Activated CD8-positive, alpha-beta memory T cell treated with anti-CD3 and anti-CD28 coated beads, Interleukin-2, amount 50 U/mL, for 4 hours (primary cell): ENCODE data around the gene ADAM19.
A peak's percentile ranks its signal among the peaks of the same experiment; 100 is the strongest.

Source experiments
- DNase-seq: peaks from one replicate; pipeline ENCODE4 v3.0.0-alpha.2; 2020

The ADAM19 gene

GRCh38 chr5:157481265-157481664, 94.3 kb downstream of the ADAM19 start:
- DNase-seq, result no peak

- DNase-seq, result no peak
Measured at GRCh38 chr5:157479612-157480510, 95.7 kb downstream of the ADAM19 start.

GRCh38 chr5:157479166-157479565, 96.4 kb downstream of the ADAM19 start:
- DNase-seq, result no peak

- no peak for DNase-seq
Measured at GRCh38 chr5:157478726-157479125, 96.8 kb downstream of the ADAM19 start.

GRCh38 chr5:157477814-157478494, 97.6 kb downstream of the ADAM19 start:
- no peak for DNase-seq

GRCh38 chr5:157476702-157477408, 98.7 kb downstream of the ADAM19 start:
- no peak for DNase-seq

- DNase-seq, result no peak
Measured at GRCh38 chr5:157475432-157475831, 100.1 kb downstream of the ADAM19 start.

GRCh38 chr5:157473383-157474320, 101.9 kb downstream of the ADAM19 start:
- DNase-seq, result no peak

GRCh38 chr5:157471709-157472108, 103.9 kb downstream of the ADAM19 start:
- no peak for DNase-seq

GRCh38 chr5:157470631-157471030, 104.9 kb downstream of the ADAM19 start:
- no peak for DNase-seq

GRCh38 chr5:157469687-157470086, 105.9 kb downstream of the ADAM19 start:
- DNase-seq, result no peak

- DNase-seq, result no peak
Measured at GRCh38 chr5:157469073-157469472, 106.5 kb downstream of the ADAM19 start.

GRCh38 chr5:157468293-157468965, 107.1 kb downstream of the ADAM19 start:
- DNase-seq, result no peak

GRCh38 chr5:157464519-157465171, 110.9 kb downstream of the ADAM19 start:
- peak; percentile 54 for DNase-seq

- no peak for DNase-seq
Measured at GRCh38 chr5:157463621-157464518, 111.7 kb downstream of the ADAM19 start.

GRCh38 chr5:157463081-157463480, 112.5 kb downstream of the ADAM19 start:
- no peak for DNase-seq

GRCh38 chr5:157460921-157461792, 114.4 kb downstream of the ADAM19 start:
- no peak for DNase-seq

- peak; percentile 43 for DNase-seq
Measured at GRCh38 chr5:157459715-157460599, 115.6 kb downstream of the ADAM19 start, which contains the start of gene NIPAL4. Gene NIPAL4 (plus strand): TSS chr5:157460213. CDS start chr5:157460321, 108 bp downstream.
